UCSD-AML1 (cell line): ENCODE results near the gene CCDC57.
"Not testable (repeated sequence)": the region's sequence is repeated elsewhere in the genome, so short reads cannot be mapped to it uniquely, and the experiment has no call there.

Experiments used
- DNase-seq: peaks from one replicate; lab custom pipeline; 2025; ENCODE audit not compliant: unreplicated experiment; lab: John Stamatoyannopoulos, UW

CCDC57 gene, protein sequence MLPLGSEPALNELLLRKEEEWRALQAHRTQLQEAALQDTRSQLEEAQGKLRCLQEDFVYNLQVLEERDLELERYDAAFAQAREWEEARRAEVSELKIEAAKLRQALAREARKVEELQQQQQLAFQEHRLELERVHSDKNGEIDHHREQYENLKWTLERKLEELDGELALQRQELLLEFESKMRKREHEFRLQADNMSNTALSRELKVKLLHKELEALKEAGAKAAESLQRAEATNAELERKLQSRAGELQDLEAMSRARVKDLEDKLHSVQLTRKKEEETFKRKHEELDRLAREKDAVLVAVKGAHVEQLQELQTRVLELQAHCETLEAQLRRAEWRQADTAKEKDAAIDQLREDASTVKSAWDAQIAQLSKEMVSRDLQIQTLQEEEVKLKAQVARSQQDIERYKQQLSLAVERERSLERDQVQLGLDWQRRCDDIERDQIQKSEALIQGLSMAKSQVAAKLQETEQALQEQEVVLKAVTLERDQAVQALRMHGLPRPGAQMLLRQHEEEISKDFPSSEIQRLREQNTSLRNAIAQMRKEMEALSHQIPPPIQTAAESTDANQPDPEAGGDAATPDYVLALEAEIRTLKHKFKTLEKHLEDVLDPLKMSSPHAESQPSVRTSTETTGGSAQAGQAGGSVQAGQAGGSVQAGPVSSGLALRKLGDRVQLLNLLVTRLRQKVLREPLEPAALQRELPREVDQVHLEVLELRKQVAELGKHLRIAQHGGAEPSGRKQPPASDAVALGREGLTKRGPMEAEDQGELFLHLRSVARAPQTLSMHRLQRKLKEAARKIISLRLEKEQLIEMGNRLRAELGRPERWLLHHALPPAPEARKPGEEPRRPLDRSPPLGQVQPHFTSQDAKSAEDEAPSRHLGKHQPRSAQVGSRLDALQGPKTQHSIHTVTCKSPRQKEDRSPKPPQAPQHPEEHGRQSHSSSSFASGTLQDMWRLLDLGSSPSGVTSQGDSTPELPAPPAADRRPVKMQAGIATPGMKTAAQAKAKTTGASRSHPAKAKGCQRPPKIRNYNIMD

DNA sequence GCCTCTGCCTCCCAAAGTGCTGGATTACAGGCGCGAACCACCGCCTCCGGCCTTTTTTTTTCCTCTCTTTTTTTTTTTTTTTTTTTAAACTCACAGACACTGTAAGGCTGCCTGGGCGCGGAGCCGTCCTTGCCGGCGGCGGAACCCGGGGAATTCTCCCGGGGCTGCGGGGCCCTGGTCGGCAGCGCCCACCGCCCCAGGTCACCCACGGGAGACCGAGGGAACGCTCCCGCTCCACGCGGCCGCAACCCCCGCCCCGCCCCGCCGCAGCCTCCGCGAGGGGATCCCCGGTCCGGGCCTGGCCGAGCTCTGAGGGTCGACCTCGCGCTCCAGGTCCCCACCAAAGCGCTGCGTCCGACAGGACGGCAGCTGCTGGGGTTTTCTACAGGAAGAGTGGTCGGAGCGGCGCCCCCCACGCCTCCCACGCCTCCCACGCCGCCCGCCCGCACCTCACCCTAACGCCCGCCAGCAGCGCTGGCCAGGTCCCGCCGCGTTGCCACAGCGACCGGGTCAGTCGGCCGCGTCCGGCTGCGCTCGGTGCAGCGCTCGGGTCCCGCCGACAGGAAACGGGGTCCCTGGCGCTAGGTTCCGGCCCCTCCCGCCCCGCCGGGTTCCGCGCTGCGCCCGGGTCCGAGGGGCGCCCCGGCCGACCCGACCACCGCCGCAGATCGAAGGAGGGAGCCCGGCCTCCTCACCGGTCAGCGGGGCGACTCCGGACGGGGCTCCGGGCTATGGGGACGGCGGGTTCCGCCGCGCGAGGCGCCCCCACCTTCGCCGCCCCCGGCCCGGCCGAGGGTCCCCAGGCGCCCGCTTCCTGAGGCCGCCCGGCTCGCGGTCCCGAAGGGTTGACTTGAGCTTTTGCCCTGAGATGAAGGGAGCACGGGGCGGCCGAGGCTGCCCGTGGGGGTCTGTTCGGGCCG is at the start of gene CCDC57:
TSS of gene CCDC57 (minus strand) at position 512 of the 920 bp plus-strand sequence. CDS start 10,898 bp downstream, outside the sequence.
- DNase-seq = peak; percentile 86

DNA sequence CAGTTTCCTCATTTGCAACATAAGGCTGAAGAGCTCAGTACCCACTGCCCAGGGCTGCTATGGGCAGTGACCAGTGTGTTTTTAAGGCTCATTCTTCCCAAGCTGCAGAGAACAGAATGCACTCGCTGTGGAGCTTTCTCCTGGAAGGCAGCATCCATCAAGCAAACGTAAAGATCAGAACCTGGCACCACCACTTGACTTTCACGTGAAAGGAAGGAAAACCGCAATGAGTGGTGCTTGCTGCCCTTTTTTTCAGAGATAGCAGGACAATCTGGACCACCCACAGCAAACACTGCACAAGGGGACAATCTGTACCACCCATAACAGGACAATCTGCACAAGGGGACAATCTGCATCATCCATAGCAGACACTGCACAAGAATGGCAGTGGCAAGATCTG is 49.7 kb upstream of the CCDC57 start:
- no peak for DNase-seq

DNA sequence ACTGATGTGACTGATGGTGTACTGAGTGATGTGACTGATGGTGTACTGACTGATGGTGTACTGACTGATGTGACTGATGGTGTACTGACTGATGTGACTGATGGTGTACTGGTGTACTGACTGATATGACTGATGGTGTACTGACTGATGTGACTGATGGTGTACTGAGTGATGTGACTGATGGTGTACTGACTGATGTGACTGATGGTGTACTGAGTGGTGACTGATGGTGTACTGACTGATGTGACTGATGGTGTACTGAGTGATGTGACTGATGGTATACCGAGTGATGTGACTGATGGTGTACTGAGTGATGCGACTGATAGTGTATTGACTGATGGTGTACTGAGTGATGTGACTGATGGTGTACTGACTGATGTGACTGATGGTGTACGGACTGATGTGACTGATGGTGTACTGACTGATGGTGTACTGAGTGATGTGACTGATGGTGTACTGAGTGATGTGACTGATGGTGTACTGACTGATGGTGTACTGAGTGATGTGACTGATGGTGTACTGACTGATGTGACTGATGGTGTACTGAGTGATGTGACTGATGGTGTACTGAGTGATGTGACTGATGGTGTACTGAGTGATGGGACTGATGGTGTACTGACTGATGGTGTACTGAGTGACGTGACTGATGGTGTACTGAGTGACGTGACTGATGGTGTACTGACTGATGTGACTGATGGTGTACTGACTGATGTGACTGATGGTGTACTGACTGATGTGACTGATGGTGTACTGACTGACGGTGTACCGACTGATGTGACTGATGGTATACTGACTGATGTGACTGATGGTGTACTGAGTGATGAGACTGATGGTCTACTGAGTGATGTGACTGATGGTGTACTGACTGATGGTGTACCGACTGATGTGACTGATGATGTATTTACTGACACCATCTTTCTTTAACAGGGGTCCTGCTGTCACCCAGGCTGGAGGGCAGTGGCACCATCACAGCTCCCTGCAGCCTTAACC is 47.6 kb upstream of the CCDC57 start:
- DNase-seq = not testable (repeated sequence)

DNA sequence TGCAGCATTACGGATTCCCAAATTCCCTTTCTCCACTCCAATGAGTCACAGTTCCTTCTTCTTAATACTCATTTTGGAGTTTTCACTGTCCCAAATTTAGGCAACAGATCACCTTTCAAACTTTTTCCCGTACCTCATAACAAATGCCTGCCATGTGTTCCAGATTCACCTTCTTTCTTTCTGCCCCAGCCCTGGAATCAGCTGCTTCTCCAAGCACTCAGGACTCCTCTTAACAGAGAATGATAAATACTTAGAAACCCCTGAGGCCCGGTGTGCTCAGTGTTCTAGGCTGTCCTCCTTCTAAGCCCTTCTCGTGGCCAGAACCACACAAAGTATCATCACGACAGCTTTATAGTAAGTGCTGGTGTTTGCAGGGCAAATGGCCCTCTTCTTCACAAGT is 45.9 kb upstream of the CCDC57 start:
- no peak for DNase-seq

DNA sequence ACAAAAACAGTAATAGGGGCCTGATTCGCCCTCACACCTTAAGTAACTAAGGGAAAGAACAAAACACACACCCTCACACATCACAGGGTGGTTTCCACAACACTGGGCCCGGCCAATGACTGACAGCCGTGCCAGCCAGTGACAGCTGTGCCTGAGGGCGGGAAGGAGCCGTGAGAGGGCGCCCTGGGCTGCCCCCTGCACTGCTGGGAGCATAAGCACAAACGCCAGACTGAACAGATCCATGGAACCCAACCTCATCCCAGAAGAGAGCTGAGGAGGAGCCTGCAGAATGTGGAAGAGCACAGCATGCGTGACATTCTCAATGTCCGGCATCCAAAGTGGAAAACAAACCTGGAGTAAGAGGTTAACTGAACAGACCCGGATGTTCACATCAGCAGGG is 44.8 kb upstream of the CCDC57 start:
- no peak for DNase-seq

DNA sequence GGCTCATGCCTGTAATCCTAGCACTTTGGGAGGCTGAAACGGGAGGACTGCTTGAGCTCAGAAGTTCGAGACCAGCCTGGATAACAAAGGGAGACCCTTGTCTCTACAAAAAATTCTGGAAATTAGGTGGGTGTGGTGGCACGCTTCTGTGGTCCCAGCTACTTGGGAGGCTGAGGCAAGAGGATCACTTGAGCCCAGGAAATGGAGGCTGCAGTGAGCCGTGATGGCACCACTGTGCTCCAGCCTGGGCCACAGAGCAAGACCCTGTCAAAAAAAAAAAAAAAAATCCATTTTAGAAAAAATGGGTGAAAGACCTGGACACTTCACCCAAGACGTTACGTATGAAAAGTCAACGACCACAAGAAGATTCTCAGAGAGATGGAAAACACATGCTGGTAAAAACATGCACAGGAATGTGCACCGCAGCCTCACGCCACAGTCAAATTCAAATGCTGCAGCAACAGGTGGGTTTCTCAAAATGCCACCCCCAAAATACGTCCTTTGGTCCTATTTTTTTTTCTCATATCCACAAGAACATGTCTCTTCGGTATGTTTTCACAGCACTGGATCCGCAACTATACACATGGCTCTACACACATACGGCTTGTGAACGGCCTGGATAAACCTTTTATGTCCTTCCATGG is 43.7 kb upstream of the CCDC57 start:
- no peak for DNase-seq

DNA sequence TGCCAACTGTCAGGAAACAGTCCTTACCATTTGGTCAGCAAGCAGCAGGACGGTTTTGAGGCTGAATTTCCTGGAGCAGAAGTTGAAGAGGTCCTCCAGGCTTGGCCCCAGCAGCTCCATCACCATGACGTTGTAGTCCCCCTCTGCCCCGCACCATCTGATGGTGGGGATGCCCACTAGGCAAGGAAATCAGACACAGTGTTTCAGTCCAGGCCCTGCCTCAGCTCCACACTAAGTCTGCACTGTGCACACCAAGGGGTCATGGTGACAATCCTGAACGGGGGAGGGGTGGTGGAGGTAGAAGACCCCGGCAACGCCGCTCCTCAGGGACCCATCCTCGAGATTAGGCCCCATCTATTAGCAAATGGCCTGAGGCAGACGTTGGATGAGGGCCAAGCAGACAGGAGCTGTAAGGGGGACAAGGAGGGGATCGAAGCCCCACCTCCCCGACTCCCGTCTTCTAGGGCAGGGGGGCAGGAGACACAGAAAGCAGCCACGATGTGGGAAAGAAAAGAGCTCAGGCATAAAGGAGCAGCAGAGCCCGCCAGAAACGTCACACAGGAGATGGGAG is 42.8 kb upstream of the CCDC57 start:
- no peak for DNase-seq

DNA sequence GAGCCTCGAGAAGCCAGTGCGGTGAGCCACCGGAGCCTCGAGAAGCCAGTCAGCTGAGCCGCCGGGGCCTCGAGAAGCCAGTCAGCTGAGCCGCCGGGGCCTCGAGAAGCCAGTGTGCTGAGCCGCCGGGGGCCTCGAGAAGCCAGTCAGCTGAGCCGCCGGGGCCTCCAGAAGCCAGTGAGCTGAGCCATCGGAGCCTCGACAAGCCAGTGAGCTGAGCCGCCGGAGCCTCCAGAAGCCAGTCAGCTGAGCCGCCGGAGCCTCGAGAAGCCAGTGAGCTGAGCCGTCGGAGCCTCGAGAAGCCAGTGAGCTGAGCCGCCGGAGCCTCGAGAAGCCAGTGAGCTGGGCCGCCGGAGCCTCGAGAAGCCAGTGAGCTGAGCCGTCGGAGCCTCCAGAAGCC is 42.1 kb upstream of the CCDC57 start:
- DNase-seq = not testable (repeated sequence)

DNA sequence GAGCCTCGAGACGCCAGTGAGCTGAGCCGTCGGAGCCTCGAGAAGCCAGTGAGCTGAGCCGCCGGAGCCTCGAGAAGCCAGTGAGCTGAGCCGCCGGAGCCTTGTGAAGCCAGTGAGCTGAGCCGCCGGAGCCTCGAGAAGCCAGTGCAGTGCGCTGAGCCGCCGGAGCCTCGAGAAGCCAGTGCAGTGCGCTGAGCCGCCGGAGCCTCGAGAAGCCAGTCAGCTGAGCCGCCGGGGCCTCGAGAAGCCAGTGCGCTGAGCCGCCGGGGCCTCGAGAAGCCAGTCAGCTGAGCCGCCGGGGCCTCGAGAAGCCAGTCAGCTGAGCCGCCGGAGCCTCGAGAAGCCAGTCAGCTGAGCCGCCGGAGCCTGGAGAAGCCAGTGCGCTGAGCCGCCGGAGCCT is 41.5 kb upstream of the CCDC57 start:
- DNase-seq = not testable (repeated sequence)

DNA sequence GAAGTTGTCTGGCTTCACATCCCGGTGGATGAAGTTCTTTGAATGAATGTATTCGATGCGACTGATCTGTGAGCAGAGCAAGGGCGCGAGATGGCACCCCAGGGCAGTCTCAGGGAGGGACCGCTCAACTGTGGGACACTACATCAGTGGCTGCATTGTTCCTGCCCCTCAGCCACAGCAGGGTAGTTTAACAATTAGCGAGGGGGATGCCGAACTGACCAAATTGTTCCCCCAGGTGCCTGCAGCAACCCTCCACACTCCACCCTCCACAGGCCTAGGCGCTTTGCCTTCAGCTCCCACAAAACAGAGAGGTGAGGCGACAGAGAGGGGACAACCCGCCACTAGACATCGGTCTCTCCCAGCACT is 40.5 kb upstream of the CCDC57 start:
- no peak for DNase-seq

DNA sequence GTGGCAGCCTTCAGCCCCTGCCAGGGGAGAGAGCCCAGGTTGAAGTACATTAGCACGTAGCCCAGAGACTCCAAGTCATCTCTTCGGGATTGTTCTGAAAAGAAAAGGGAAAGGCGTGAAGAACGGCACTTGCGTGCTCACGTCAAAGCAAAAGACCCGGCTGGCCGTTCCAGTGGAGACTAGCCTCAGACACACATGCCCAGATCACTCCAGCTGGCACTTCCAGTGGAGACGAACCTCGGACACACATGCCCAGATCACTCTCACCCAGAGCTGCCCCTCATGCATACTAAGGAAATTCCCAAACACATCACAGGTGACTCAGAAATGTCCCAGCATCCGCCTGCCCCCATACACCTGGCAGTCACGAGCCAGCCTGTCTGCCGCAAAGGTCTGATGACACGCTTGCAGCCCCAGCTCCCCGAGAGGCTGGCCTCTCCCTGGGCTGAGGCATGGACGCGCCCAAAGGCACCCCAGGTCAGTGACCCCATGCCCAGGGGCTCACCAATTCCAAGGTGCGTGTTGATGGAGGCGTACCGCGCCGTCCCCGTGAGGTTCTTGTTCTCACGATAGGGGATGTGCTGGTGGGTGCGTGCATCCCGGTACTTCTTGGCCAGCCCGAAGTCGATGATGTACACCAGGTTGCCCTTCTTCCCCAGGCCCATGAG is 40.0 kb upstream of the CCDC57 start:
- DNase-seq = no peak

DNA sequence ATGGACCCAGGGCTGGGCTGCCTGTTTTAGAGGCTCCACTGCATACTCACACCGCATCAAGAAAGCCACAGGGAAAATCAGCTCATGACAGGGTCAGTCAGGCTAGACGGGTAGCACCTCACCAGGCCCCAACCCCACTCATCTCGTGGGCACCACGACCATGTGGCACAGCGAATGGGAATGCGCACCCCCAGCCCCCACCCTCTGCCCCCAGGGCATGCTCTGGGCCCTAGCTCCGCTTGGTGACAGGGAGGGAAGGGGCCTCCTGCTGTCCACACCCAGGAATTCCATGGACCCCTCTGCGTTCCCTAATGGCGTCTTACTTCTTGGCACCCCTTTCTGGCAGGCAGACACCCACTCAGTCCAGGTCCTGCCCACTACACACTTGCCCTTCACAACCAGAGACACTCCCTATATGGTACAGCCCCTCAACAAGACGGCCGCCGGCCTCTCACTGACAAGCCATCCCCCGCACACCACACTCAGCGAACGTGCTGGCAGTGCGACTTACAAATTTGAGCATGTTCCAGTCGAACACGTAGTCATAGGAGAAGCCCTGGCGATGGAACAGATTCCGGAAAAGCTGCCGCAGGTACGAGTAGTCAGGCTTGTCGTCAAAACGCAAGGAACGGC is 38.3 kb upstream of the CCDC57 start:
- no peak for DNase-seq

DNA sequence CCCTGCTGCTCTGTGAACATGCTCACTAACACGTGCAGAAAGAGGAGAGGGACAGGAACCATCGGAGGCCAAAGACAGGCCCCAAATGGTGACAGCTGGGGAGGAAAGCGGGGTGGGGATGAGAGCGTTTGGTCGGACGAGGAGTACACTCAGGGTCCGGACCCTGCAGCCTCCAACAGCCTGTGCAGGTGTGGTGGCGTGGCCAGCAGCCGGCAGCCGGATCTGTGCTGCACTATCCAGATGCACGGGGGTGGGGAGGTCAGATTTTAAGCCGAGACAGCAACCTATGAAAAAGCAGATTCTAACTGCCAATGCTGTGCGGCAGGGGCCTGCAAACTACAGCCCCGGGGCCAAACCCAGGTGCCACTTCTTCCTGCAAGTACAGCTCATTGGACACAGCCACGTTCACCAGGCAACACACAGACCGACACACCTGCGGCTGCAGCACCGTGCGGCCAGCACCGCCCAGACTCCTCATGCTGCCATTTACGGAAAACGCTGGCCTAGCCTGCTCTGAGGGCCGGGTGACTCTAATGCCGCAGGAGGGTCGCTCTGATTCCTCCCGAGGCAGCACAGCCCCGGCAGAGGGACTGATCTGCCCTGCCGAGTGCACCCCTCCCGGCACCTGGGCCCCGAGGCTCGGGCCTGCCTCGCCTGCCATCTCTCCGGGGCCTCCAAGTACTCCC is 37.4 kb upstream of the CCDC57 start:
- no peak for DNase-seq

DNA sequence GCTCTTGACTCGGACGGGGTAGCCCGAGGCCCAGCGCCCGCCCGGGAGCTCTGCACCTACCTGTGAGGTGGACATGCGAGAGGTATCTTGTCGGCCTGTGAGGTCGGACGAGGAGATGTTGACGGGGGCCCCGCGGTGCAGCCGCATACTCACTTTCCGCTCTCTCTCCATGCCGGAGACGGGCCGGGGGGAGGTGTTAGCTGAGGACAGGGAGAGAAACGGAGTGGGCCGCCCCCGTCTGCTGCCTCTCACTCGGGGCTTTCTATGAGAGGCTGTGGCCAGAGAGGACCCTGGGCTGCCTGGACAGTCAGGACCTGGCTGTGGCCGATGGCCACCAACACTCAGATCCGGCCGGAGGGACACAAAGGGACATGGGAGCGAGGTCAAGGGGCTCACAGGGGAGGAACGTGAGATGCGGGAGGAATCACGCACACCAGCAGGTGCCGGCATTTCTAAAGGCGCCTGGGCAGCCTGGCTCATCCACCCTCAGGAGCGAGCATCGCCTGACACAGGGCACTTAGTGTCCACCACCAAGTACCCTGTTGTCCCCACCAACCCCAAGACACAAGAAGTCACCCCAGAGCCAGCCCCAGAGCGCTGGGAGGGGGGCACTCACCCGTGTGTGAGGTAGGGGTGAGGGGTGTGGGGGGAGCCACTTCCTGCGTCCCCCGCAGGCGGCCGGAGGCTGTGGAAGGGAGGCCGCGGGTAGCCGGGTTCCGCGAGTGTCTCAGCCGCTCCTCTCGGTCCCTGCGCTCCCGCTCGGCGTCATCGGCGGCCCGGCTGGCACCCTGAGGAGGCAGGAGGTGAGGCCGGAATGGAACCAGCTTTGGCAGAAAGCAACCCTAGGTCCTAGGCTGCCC is 36.4 kb upstream of the CCDC57 start:
- DNase-seq = no peak

DNA sequence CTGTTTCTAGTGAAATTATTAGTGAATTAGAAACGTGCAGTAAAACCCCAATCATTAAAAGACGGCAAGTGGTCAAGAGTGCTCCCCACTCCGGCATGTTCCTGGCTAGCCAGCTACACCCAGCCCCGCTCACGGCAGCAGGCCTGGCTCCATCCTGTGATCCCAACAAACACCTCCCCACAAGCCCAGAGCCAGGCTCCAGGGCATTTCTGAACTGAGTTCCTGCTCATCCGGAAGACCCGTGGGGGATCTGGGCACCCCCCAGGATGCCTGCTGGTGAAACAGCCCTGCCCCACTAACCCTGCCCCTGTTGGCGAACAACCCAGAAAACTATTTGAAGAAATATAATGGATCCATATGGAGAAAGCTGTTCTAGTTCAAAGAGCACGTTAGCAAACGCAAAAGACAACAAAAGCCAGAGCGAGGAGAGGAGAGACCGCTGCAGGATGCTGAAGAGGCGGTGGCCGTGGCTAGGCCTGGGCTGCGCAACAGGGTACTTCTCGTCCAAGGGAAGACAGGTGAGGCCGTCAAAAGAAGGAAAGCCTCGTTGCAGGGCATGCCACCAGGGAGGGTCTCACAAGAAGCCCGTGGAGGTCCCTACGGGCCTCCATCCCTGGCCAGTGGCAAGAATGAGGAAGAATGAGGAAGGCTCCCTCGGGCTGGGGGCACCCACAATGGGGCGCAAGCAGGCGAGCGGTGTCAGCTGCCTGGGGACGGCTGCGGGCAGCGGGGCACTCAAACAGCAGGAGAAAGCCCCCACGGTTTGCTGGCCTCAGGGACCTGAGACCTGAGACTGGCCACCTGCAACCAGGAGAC is 35.4 kb upstream of the CCDC57 start:
- no peak for DNase-seq
